ENCODE results near the gene PIGR.

PIGR gene

DNA sequence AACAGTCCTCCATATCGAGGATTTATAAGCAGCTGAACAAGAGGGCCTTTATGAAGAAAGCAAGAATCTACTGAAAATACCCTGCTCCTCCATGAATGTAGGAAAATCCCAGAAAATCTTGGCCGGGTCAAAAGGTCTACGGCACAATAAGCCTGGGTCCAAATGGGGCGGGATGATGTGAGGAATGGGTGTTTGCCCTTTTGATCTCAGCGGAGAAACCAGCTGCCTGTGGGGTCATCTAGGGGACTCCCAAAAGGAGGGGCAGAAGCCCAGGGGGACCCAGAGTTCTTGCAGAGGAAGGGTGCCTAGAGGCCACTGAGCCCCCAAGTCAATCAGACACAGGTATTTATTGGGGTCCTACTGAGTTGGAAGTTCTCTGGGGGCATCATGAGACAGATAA is 11.4 kb upstream of the PIGR start:
- DNase-seq = no peak

DNA sequence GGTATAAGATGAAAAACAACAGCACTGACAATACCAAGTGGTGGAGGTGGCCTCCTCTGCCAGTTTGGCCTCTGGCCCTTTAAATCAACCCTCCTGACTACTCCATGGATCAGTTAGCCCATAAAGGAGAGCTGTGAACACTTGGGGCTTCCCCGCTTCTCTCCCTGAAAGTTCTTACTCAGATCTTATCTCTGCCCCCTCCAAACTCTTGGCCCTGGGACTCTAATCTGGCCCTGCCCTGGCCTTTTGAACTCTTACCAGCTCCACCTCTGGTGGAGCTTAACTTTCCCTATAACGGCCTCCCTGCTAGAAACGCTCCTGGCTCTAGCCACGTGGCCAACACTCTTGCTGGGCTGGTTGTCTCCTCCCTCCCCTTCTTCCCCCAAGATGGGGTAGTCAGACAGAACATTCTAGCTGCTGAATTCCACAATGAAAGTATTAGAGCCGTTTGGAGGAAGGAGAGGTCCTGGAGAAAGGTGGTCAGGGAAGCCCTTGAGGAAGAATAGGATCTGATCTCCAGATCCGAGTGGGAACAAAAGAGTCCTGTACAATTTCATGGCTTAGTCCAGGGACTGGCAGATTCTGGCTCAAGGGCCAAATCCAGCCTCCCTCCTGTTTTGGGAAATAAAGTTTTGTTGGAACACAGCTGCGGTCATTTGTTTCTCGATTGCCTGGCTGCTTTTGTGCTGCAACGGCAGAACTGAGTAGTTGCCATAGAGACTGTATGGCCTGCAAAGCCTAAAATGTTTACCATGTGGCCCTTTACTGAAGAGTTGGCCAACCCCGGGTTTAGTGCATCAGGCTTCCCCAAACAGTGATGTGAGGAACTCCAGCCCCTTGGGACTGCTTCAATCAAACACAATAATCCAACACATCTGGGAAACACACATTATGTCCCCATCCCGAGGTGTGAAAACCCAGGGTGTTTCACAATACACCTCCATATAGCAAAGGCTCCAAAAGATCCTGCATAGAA is 9.5 kb upstream of the PIGR start:
- DNase-seq = no peak

DNA sequence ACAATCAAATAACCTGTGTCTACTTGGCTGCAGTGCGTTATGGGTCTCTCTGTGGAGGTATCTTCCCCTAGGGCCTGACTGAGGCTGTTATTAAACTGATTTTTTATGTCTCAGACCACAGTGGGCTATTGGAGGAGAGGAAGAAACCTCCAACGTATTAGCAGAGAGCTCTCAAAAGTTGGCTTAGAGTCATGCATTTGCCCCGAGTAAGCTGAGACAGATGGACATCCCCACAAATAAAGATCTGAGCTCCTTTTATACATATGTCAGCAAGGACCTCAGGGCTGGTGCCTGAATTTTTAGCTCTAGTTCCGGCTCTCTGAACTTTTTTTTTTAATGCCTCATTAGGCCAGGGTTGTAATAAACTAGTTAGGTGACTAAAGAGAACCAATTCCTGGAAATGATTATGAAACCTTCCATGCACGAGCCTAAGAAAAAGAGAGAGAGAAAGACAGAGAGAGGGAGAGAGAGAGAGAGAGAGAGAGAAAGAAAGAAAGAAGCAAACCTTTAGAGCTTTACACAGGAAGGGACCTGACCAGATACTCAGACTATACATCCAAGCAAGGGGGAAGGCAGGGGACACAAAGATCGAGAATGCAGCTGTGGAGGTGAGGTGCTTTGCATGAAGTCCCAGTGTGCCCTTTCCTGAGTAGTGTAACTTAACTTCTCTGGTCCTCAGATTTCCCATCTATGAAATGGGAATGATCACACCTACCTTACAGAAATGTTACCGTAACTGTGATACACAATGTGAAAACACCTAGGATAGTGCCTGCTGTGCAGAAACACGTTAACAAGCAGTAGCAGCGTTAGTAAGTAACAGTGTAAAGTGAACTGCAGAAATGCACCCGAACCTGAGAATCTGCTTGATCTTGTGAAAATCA is 8.4 kb upstream of the PIGR start:
- DNase-seq = peak in 1 of 2 experiments; percentile 11

DNA sequence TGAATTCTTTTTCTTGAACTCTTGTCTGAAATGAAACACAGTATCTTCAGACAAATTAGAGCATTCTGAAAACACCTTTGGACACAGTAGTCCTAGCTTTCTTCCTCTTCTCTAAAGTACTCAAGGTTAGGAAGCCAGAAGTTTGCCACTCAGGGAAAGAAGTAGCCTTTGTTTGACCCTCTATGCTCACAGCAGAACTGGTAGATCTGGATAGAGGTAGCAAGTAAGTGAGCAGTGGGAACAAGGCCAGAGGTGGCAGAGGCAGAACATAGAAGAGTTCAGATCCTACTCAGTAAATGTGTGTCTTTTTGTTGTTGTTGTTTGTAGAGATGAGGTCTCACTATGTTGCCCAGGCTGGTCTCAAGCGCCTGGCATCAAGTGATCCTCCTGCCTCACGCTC is 7.4 kb upstream of the PIGR start:
- DNase-seq = no peak

DNA sequence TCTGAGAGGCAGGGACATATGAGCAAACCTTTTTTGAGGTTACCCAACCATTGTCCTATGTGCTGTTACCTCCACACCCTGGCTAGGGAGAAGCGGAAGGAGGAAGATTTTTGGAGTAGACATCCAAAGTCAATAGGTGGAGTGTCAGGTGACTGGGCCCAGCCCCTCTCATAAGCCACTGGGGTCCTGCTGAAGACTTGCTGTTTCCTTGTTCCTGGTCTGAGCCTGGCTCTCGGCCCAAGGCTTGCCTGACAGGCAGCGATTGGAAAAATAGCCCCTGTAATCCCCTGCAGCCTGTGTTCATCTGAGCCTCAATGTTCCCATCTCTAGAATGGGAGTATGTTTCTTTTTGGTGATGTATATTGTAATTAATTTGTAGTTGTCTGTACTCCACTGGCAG is 6.9 kb upstream of the PIGR start:
- DNase-seq = no peak

DNA sequence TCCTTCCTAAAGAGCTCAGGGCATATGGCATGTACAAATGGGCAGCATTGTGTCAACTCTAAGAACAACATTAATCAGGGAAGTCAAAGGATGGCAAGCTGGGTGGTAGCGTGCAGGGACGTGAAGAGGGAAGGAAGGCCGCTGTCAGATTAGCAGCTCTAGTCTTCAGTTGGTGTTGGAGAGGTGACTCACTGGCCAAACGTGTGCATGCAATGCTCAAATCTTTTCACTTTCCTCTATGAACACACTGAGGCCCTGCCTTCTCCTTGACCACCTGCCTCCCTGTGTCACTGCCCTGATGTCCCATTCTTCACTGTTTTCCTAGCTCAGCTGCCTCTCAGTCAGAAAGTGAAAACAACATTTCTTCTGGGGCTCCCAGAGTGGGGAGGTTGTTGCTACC is 5.9 kb upstream of the PIGR start:
- no peak for DNase-seq

DNA sequence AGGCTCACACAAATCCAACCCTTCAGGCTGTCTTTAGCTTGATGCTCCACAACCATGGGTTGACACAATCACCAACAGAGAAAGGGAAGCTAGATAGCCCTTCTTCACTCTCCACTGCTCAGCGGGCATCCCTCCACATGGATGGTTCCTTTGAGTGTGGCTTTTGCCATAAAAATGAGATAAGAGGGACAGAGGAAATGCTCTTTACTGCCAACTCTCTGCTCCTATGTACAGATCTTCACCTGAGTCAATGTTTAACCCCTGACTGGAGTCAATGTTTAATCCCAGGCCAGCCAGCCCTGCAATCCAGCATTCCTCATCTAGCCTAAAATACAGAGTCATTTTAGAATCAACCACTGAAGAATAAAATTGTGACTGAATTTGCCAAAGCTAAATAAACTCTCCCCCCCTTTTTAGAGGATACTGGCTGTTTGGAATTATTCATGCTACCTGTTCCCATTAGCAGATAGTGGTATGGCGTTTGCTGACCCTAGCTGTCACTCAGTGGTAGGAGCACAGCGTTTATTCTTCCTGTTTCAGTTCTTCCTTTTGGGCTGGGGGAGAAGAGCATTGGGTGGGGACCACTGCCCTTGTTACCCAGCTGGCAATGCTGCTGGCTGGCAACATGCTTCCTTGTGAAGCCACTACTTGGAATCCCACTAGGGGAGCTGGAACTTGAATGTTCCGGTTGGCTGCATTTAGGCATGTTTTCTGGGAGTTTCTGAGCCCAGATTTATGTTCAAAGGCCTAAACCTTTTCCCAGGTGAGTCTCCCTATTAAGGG is 5.2 kb upstream of the PIGR start:
- no peak for DNase-seq

DNA sequence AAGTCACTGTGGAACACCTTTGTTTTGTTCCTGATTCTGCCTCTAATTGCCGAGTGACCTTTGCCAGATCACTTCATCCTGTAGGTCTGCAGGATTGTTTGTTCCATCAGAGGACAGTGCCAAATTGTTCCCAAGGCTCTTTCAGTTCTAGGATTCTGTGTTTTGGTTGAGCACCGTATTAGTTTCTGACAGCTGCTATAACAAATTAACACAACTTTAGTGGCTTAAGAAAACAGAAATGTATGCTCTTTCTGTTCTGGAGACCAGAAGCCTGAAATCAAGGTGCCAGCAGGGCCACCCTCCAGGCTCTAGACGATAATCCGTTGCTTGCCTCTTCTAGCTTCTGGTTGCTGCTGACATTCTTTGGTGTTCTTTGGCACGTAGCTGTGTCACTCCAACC is 3.4 kb upstream of the PIGR start:
- no peak for DNase-seq

DNA sequence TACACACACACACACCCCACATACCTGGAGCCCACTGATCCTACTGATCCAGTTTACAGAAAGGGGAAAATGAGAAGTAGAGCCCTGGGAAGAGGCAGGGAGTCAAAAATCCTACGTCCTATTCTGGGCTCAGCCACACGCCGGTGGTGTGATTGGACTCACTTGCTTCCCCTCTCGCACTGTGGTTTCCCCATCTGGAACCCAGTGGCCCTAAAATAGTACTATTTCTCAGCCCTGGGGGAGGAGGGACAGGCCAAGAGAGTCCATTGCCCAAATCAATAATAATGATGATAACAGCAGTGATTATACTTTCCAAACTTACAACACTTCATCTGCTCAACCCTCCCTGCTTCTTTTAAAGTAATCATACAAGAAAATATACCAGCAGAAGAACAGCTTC is 2.9 kb upstream of the PIGR start:
- no peak for DNase-seq

DNA sequence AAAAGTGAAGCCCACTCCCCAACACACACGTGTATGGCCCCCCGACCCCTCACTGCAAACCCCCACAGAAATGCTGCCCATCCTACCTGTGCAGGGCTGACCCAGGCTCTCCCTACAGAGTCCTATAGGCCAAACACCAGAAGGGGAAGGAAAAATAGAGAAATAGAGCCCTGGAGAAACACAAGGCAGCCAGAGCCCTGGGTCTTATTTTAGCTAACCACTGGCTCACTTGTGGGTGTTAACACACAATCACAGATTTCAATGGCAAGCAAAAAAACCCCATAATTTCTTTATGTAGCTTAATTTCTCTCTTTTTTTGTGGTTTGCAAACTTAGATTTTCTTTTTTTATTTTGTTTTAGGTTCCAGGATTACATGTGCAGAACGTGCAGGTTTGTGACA is 989 bp upstream of the PIGR start:
- no peak for DNase-seq

DNA sequence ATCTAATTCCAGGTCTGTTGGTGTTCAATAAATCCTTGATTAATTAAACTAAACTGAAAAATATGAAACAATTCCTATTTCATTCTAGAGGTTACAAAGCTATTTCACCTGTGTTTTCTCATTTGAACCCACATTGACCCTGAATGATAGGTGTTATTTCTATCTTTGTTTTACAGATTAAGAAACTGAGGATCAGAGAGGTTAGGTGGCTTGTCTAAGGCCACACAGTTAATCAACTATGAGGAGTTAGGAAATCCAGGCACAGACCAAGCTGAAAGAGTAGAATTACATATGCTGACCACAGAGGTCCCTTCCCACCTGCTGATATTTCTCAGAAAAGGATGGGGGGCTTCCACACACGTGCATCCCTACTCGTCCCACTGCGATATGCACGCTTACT is 487 bp downstream of the PIGR start:
- DNase-seq = no peak

DNA sequence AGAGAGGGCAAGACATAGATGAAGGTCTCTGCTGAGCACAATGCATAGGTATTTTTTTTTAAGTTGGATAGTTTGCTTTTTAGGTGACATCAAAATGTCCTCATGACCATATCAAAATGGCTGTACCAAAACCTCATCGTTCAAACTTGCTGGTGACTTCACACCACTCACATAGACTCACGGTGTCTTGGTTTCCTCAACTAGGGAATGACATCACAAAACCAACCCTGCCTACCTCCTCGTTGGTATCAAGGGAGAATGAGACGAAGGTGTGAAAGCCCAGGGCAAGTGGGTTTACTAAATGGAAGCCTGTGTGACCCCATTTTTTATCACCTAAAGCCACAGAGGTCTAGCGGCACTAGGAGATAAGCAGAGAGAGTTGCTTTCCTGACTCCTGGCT is 1.6 kb downstream of the PIGR start:
- DNase-seq = no peak

DNA sequence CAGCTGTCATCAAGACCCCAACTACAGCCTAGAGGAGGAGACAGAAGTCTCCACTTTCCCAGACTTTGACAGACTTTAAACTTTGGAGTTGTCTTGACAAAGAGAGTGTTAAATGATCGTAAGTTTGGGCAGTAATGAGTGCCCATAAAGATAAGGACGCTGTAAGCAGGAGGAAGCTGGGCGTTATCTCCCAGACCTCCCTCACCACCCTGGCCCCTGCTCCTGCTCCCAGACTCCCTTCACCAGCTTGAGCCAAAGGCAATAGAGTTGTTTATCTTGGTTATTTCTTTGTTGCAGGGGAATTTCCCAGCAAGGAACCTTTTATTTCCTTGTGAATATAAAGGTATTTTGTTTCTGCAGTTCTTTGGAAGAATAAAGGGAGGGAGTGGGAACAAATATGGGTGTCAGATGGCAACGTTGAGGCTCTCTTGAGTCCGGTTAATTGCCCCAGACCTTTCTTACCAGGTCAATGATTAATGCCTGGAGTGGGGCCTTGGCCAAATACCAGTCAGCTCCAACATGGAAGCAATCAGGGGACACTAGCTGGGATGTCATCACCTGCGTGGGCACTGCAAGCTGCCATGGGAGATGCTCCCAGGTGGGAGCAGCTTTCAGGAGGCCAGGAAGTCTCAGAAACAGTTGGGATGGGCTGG is 4.4 kb downstream of the PIGR start:
- no peak for DNase-seq

DNA sequence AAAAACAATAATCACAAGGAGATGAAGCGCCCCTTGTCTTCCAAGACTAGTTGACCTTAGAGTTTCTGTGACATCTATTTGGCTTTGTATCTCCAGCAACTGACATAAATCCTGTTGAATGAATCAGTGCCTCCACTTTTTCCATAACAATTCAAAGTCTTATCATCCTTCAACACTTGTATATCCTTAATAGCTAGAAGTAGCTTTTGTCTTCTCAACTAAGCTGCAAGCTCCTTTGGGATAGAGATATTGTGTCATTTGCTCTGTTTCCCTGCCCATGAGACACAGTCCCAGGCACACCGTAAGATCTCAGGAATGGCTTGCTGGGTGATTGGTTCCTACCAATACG is 5.7 kb downstream of the PIGR start:
- no peak for DNase-seq

DNA sequence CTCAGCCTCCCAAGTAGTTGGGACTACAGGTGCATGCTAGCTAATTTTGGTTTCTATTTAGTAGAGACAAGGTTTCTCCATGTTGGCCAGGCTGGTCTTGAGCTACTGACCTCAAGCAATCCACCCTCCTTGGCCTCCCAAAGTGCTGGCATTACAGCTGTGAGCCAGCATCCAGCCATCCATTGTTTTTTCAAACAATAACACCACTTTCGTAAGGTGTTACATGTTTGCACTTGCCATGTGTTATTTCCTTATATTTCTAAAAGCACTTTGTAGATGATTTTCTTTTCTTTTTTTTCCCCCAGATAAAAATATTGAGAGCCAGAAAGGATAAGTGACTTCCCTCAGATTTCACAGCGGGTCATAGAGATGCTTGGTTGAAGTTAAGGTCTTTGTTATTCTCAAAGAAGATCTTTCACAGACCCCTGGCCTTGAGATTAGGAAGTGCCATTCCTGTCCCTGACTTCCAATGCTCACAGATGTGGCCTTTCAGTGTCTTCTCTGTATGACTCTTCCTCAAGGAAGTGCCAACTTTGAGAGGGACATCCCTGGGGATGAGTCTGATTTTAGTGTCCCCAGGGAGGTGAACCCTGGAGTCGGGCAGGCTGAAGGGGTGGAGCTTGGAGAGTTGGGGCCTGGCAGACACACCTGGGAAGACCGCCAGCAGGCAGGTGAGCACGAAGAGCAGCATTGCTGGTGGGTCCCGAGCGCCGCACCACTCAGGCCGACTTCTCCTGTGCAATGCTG is 6.3 kb downstream of the PIGR start:
- DNase-seq = no peak

DNA sequence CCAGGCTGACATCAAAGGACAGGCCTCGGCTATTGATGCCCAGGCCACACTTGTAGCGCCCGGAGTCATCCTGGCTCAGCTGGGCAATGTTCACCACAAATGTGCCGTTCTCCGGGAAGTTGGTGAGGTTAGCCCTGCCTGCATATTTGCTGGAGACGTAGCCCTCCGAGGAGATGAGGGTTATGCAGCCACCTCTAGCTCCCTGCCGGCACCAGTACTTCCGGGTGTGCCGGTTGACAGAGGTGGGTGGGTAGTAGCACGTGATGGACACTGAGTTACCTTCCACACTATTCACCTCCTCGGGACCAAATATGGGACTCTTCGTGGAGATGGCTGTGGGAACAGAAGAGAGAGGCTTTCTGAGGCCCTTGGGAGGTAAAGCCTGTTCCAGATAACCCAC is 7.1 kb downstream of the PIGR start:
- no peak for DNase-seq

DNA sequence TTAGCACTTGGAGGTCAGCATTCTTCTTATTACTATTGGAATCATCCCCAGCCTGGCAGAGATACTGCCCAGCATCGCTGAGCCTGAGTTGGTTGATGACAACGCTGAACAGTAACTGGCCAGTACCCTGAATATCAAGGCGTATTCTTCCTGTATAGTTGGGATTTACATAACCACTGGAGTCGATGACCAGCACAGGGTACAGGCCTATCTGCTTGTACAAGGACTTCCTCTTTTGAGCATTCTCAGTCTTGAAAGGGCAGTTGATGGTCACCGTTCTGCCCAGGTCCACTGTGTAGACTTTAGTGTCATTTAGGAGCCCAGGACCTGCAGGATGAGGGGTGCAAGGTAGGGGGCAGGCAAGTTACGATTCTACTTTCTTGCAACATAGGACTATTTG is 8.8 kb downstream of the PIGR start:
- no peak for DNase-seq

DNA sequence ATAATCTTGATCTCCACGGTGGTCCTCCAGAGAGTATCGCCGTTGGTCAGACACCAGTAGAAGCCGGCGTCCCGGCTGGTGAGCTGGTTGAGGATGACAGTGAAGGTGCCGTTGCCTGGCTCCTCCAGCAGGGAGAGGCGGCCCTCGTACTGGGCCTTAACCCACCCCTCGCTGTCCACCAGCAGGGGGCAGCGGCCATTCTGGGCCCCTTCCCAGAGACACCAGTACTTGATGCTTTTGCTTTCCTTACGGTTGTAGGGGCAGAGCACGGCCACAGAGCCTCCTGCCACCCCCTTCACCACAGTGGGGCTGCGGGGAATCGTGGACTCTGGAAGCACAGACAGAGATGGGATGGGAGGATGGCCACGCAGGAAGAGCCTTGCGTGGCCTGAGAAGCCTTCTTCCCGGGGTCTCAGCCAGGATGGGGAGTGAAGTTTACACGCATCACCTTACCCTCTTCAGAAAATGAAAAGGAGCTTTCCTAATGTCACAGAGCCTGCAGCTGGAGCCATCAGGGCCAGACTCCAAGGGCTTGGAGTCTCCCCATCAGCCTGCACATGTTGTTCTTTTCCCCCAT is 10.7 kb downstream of the PIGR start:
- DNase-seq = no peak

DNA sequence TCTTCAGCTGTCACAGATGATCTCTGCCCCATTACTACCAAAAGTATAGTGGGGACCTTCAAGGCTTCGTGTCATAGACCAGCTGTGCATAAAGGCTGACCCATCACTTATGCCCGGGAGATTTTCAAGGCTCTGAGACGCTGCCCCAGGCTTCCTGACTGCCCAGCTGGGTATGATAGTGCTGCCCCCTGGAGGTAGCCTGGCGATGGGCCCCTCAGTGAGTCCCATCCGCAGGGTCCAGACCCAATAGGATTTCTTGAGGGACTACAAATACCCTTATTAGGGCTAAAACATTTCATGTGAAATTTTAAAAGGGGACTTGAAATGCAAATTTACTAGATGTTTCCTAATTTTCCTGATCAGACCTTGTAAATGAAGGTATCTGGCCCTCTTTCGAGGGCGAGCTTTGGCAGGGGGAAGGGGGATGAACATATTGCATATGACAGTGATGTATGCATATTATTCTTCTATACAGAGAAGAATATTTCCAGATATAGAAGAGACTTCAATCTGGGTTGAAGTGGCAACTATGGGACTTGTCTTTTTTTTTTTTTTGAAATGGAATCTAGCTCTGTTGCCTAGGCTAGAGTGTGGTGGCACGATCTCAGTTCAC is 12.8 kb downstream of the PIGR start:
- peak in 1 of 2 experiments; percentile 21 for DNase-seq

DNA sequence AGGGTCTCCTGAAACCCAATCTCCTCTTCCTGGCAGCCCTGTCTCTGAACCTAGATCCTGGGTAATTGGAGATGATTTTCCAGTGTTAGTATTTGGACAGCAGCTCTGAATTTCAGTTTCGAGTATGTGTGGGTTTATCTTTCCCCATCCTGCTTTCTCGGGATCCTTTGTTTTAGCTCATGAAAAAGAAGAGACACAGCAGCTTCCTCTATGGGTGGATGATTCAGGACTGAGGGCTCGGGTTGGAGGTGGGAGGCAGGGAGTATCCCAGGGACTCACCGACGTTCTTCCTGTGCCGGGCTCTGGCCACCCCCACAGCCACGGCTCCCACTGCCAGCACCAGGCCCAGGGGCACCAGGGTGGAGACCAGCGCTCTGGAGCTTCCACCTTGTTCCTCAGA is 14.1 kb downstream of the PIGR start:
- DNase-seq = no peak

DNA sequence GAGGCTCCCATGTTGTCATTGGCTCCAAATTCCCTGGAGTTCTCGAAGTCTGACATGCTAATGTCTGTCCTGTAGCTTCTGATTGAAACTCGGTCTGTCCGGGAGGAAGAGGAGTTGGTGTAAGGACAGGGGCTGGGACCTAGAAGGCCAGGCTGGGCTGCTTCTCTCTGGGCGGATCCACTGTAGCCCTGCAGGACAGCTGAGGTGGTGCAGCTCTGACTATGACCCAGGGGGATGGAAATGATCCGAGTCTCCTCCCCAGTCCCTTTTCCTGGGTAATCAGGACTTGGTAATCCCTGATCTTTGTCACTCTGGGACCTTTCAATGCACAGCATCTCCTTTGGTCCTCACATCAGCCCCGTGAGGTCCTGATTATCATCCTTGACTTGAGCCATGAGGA is 14.6 kb downstream of the PIGR start:
- DNase-seq = no peak
